Endodermal cell (in vitro differentiated cells): ENCODE results near the gene GRIPAP1. TPM values are rescaled to one million over a fixed set of nuclear protein-coding genes. Genes with fewer than 3 reads are reported as not detected.
A peak's percentile ranks its signal among the peaks of the same experiment; 100 is the strongest.

ENCODE experiments used
- DNase-seq: peaks from one replicate; pipeline ENCODE4 v3.0.0-alpha.2; 2017
- H3K27ac ChIP-seq: 2 replicates; pipeline ENCODE4 v1.5.1; 2013; ENCODE audit warnings: mild to moderate bottlenecking, low read depth, low read length, moderate library complexity
- H3K27me3 ChIP-seq: 2 replicates; pipeline ENCODE4 v1.6.1; 2013; ENCODE audit warnings: mild to moderate bottlenecking, low read length, moderate library complexity; ENCODE audit not compliant: insufficient read depth, control insufficient read depth, poor library complexity, severe bottlenecking
- H3K36me3 ChIP-seq: 2 replicates; pipeline ENCODE4 v1.7.0; 2013; ENCODE audit warnings: mild to moderate bottlenecking, low read length, moderate library complexity; ENCODE audit not compliant: control insufficient read depth, insufficient read depth
- H3K4me1 ChIP-seq: one replicate; pipeline ENCODE4 v1.7.0; 2013; ENCODE audit warnings: low read length; ENCODE audit not compliant: control insufficient read depth, insufficient read depth
- H3K4me3 ChIP-seq: 2 replicates; pipeline ENCODE4 v1.5.1; 2013; ENCODE audit warnings: mild to moderate bottlenecking, low read length, moderate library complexity
- H3K9ac ChIP-seq: 2 replicates; pipeline ENCODE4 v1.6.1; 2013; ENCODE audit warnings: mild to moderate bottlenecking, low read length, moderate library complexity; ENCODE audit not compliant: poor library complexity, severe bottlenecking; ENCODE audit errors: extremely low read depth
- H3K9me3 ChIP-seq: 2 replicates; pipeline ENCODE4 v1.6.1; 2013; ENCODE audit warnings: mild to moderate bottlenecking, low read length, moderate library complexity; ENCODE audit not compliant: control insufficient read depth
- H3K27ac Mint-ChIP-seq: 2 replicates; pipeline ENCODE4 v1.8.0; 2020; ENCODE audit warnings: mixed read lengths
- H3K27me3 Mint-ChIP-seq: 2 replicates; pipeline ENCODE4 v1.8.0; 2021; ENCODE audit warnings: mild to moderate bottlenecking, mixed read lengths; ENCODE audit not compliant: insufficient read depth
- H3K36me3 Mint-ChIP-seq: 2 replicates; pipeline ENCODE4 v1.8.0; 2020; ENCODE audit warnings: low read depth, mixed read lengths
- H3K4me1 Mint-ChIP-seq: 2 replicates; pipeline ENCODE4 v1.8.0; 2020; ENCODE audit warnings: mixed read lengths
- H3K4me3 Mint-ChIP-seq: 2 replicates; pipeline ENCODE4 v1.8.0; 2020; ENCODE audit warnings: mild to moderate bottlenecking, moderate library complexity, mixed read lengths
- H3K9me3 Mint-ChIP-seq: 2 replicates; pipeline ENCODE4 v1.8.0; 2020; ENCODE audit warnings: mild to moderate bottlenecking, mixed read lengths
- WGBS, 2 experiments: methylation state at CpG; one replicate each; pipeline versions ENCODE4 v1.1.5 to v1.1.7; 2013; ENCODE audit warnings: missing lambda C conversion rate in 2 of 2, mixed read lengths in 1 of 2; ENCODE audit not compliant: insufficient coverage in 1 of 2, insufficient read length in 1 of 2; 5-methylcytosine and 5-hydroxymethylcytosine counted together
- total RNA-seq, 2 donors: library from RNA; stranded (reverse); fragmentation: NEBNext Ultra II Directional in 1 of 2; extraction: Animal tissue kit (Norgen Biotek cat#: 25700) in 1 of 2; gene quantifications; 2 replicates in 1 of 2; 3 replicates in 1 of 2; pipeline ENCODE4 v1.2.1, GENCODE V29; 2021
- TF ChIP-seq, protein P1 (sequence below): fragments of 200-600 bp; sonication (generic); conservative IDR thresholded peaks from 2 replicates; pipeline ENCODE4 v1.5.0; 2021; ENCODE audit warnings: antibody characterized with exemption, mild to moderate bottlenecking

Gene GRIPAP1
- total RNA-seq, 2 donors from 2014 or later = 55.9 to 63.1 TPM

DNA sequence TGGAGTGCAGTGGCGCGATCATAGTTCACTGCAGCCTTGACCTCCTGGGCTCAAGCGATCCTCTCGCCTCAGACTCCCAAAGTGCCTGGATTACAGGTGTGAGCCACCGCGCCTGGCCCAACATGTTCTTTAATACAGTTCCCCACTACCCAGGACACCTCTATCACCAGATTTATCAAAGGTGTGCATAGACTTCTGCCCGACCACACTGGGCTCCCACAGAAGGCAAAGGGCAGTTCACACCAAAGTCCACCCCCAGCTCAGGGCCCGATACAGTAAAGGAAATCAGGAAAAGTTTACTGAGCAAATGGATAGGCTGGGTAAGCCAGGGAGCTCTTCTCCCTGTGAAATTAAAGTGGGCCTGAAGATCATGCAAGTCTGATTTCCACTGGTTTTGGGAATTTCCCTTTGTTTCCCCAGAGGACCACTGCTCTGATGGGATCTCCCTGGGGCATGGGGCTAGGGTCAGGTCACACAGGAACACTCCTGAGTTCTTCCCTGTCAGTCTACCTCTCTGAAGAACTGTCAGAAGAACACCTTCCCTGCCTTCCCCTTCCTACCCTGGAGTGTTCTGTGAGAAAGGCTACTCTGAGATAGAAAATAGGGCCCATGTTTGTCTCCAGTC lies 65.5 kb downstream of the GRIPAP1 start:
- Mint-ChIP-seq H3K27ac (peak overlapping the region; percentile 44), H3K9me3 (peaks cover 60% of the 10 kb centered on the region), H3K4me1 (peaks cover 16% of the 10 kb centered on the region), H3K27me3 (no peaks in the 10 kb centered on the region), H3K4me3 (peak overlapping the region; percentile 14), H3K36me3 (peaks cover 47% of the 10 kb centered on the region)
- Histone ChIP-seq H3K9ac (no peak overlapping the region), H3K4me3 (no peak overlapping the region), H3K27ac (no peak overlapping the region), H3K4me1 (peaks cover 3% of the 10 kb centered on the region), H3K36me3 (peaks cover 46% of the 10 kb centered on the region), H3K9me3 (no peaks in the 10 kb centered on the region), H3K27me3 (no peaks in the 10 kb centered on the region)
- TF ChIP-seq, protein P1, sequence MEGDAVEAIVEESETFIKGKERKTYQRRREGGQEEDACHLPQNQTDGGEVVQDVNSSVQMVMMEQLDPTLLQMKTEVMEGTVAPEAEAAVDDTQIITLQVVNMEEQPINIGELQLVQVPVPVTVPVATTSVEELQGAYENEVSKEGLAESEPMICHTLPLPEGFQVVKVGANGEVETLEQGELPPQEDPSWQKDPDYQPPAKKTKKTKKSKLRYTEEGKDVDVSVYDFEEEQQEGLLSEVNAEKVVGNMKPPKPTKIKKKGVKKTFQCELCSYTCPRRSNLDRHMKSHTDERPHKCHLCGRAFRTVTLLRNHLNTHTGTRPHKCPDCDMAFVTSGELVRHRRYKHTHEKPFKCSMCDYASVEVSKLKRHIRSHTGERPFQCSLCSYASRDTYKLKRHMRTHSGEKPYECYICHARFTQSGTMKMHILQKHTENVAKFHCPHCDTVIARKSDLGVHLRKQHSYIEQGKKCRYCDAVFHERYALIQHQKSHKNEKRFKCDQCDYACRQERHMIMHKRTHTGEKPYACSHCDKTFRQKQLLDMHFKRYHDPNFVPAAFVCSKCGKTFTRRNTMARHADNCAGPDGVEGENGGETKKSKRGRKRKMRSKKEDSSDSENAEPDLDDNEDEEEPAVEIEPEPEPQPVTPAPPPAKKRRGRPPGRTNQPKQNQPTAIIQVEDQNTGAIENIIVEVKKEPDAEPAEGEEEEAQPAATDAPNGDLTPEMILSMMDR = no peak
- no peak for DNase-seq
- 89% methylated on average over 8 of the region's 8 CpGs; no CpG with 5 or more reads in 1 of the 2 experiments for WGBS, 2 experiments

GRCh38 chrX:48935301-48935670 lies 66.8 kb downstream of the GRIPAP1 start:
- TF ChIP-seq, protein P1 = no peak
- H3K4me1 ChIP-seq = peaks cover 3% of the 10 kb centered on the region

GRCh38 chrX:48934581-48935300 lies 67.3 kb downstream of the GRIPAP1 start:
- TF ChIP-seq, protein P1 = no peak
- no peak for DNase-seq
- Mint-ChIP-seq H3K9me3 (peaks cover 62% of the 10 kb centered on the region), H3K4me3 (no peak overlapping the region), H3K27me3 (no peaks in the 10 kb centered on the region), H3K27ac (no peak overlapping the region), H3K4me1 (peaks cover 16% of the 10 kb centered on the region), H3K36me3 (peaks cover 54% of the 10 kb centered on the region)
- H3K4me3 ChIP-seq = no peak overlapping the region
- H3K27me3 ChIP-seq = no peaks in the 10 kb centered on the region
- no peaks in the 10 kb centered on the region for H3K9me3 ChIP-seq
- peaks cover 45% of the 10 kb centered on the region for H3K36me3 ChIP-seq
- H3K4me1 ChIP-seq = peaks cover 3% of the 10 kb centered on the region
- no peak overlapping the region for H3K27ac ChIP-seq
- WGBS, 2 experiments = 93% methylated on average over 7 of the region's 7 CpGs; no CpG with 5 or more reads in 1 of the 2 experiments
- H3K9ac ChIP-seq = no peak overlapping the region

More at GRCh38 chrX:48935301-48935670, 66.8 kb downstream of the GRIPAP1 start:
- Mint-ChIP-seq H3K36me3 (peaks cover 56% of the 10 kb centered on the region), H3K4me3 (no peak overlapping the region), H3K27me3 (no peaks in the 10 kb centered on the region), H3K4me1 (peaks cover 16% of the 10 kb centered on the region), H3K27ac (no peak overlapping the region), H3K9me3 (peaks cover 63% of the 10 kb centered on the region)
- 86 to 100% methylated on average over 1 of the region's 1 CpG for WGBS, 2 experiments
- Histone ChIP-seq H3K27ac (no peak overlapping the region), H3K27me3 (no peaks in the 10 kb centered on the region), H3K36me3 (peaks cover 51% of the 10 kb centered on the region), H3K9me3 (no peaks in the 10 kb centered on the region), H3K4me3 (no peak overlapping the region), H3K9ac (no peak overlapping the region)
- no peak for DNase-seq
